Measurements from ENCODE around the gene CRYBG1.
"Not testable (repeated sequence)": the region's sequence is repeated elsewhere in the genome, so short reads cannot be mapped to it uniquely, and the experiment has no call there.

CRYBG1 gene

DNA sequence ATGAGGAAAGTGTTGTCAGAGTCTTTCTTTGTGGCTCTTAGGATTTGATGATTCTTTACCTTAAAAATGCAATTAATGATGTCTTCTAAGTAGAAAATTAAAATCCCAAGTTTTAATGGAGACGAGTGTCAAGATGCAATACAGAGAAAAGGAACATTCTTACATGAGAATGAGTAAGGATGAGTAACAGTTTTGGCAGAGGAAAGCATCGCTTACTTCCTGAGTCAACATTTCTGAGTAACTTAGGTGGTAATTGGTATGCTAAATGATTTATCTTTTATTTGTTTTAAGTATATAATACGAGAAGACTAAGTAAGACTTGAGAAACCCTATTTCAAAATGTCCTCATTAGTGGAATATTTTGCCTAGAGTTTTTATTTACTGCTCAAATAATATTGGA is 167.5 kb downstream of the CRYBG1 start:
- peak; percentile 94 for DNase-seq

- no peak for DNase-seq
These were observed 168.0 kb downstream of the CRYBG1 start for GRCh38 chr6:106528521-106528920.

- DNase-seq = no peak
These were observed 168.9 kb downstream of the CRYBG1 start for GRCh38 chr6:106529438-106529837.

DNA sequence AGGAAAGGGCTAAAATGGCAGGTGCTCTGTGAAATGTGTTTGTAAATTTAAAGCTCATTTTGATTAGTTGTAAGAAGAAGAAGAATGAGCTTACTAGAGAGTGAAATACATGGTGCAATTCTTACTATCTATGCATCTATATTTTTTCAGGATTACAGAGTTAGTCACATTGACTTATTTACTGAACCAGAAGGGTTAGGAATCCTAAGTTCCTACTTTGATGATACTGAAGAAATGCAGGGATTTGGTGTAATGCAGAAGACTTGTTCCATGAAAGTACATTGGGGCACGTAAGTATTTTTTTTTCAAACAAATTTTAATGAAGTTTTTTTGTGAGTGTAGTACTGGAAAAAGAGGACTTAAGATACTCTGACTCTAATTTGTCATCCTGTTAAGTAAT is 169.5 kb downstream of the CRYBG1 start:
- DNase-seq = no peak

DNA sequence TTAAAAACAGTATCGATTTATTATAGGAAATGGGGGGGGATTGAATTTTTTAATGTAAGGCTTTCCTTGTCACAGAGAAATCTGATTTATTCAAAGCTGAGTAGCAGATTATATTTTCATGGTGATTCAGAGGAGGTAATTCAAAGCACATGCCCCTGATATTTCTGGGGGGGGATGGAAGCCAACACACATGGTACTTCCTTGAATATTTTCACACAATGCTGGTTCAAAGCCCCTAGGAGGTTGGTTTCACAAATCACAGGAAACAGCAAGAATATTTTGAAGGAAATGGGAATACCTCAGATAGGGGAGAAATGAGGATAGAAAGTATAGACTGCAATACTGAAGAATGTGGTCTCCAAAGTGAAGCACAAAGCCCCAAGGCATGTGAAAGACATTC is 170.0 kb downstream of the CRYBG1 start:
- peak; percentile 87 for DNase-seq

GRCh38 chr6:106533054-106533453 is 172.5 kb downstream of the CRYBG1 start:
- no peak for DNase-seq

- DNase-seq = no peak
These were observed 173.5 kb downstream of the CRYBG1 start for GRCh38 chr6:106534004-106534403.

DNA sequence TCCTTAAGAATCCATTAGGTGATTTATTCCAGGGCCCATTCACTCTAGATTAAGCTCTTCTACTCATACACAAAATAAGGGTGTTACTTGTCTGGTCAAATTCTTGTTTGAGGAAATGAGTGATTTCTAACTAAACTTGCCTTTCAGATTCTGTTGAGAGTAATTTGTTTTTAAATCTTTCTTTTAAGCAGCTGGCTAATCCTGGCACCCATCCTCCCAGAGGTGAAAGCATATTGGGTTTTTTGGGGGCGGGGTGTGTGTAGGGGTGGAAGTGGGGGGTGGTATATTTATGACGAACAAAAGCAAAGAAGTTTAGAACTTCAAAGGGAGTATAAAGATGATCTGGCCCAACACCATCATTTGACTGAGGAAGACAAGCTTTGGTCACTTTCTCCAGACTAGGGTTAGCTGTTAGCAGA is 174.1 kb downstream of the CRYBG1 start:
- DNase-seq = no peak

- no peak for DNase-seq
These were observed 174.5 kb downstream of the CRYBG1 start for GRCh38 chr6:106535012-106535411.

DNA sequence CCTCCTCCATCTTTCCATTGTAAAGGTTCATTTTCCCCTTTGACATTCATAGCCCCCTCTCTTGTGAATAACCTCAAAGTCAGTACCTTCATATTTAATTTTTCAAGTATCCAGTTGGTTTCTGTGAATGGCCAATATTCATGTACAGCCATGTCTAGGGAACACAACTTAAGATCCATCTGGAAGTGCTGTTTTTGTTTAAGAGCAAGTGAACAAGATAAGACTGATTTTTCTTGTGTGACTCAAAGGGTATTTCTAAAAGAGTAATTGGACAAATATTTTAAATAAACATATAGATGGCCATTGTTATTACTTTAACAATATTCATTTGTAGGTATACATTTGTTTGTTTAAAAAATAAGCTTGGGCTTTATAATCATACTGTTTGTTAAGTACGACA is 175.8 kb downstream of the CRYBG1 start:
- no peak for DNase-seq

DNA sequence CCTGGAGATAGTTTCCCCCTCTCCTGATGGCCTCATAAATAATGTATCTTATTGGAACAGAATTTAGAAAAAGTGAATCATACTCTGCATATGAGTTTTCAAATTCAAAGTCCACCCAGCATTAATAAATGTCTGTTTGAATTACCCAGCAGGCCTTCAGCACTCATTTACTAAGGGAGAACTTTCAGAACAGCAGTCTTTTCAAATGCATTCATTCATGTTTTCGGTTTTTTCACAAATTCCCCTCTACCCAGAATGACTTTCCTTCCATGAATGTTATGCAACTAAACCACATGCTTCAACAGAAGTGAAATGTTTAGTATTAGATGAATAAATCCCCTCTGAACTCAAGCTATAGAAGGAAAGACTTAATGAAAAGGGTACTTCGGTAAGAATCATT is 176.3 kb downstream of the CRYBG1 start:
- DNase-seq = no peak

DNA sequence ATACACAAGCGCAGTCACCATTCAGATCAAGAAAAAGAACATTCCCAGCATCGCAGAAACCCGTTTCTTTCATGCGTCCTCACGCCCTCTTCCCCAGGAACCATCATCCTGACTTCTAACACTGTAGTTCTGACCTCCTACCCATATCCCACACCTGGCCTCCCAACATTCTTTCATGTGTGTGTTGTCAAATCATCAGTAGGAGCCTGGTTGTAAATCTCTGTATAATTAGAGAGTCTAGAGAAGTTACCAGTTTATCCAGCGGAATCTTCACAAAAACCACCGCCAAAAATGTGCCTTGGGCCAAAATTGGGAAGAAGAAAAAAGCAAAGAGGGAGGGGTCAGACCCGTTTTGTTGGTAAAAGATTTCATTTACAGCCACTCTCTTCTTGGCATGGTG is 177.1 kb downstream of the CRYBG1 start:
- no peak for DNase-seq

- DNase-seq = no peak
These were observed 177.6 kb downstream of the CRYBG1 start for GRCh38 chr6:106538145-106538544.

DNA sequence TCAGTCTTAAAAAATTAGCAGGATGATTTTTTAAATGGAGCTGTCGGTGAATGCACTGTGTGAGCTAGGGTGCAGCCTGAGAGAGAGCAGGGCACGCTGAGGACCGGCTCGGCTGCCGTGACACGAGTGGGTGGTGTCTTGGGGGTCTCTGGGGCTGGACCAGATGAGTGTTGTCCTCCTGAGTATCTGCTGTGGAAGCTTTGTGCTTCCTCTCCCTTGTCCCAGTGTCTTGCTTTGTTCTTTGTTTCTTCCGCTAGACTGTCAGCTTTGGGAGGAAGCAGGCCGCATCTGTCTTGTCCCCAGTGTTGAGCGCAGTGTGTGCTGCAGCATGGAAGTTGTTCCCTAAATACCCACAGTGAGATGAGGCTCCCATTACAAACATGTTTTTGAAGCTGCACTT is 179.4 kb downstream of the CRYBG1 start:
- no peak for DNase-seq

DNA sequence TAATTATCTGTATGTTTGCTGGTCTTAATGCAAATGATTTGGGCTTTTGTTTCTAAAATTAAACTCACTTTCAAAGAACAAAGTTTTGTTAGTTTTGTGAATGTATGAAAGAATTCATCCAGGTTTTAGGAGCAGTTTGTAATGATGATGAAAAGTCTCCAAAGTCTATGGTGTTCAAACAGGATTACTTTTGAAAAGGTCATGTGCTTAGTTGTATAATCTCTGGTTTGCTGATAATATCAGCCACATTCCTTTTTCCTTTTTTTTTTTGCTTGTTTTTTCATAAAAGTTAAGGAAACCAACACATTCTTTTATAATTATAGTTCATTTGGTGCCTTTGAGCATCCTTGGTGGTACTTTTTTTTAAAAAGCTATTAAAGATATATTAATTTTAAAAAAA is 179.9 kb downstream of the CRYBG1 start:
- no peak for DNase-seq

DNA sequence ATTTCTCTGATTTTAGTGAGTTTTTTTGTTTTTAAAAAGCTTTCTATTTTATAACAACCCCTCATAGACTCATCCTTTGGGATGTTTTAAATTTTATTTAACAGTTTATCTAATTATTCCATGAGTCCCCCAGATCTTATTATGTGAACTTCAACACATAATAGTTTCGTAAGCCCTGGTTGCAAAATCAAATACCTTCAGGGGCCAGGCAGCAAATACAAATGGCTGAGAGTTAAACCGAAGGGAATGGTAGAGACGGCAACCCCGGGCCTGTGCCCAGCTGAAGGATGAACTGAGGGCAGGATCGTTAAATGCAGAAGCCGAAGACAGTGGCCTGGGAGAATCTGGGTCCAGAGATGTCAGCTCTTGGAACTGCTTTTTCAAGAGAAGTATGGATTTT is 180.4 kb downstream of the CRYBG1 start:
- no peak for DNase-seq

DNA sequence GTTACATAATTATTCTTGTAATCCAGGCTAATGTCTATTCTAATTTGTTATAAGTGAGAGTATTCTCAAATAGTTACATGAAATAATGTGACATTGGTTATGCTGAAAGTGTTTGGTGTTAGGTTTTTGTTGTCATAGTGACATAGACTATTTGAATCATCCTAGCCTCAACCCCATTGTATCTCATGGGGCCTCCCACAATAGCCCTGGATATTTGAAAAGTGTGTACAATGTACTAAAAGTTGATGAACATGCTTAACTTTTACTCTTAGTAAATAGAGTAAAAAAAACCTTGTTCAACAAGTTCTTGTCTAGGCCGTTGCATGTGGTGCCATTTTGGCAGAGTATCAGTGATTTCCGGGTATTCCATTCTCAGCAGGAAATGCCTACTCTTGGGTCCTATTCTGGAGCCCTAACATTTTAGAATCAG is 185.8 kb downstream of the CRYBG1 start:
- peak; percentile 61 for DNase-seq

DNA sequence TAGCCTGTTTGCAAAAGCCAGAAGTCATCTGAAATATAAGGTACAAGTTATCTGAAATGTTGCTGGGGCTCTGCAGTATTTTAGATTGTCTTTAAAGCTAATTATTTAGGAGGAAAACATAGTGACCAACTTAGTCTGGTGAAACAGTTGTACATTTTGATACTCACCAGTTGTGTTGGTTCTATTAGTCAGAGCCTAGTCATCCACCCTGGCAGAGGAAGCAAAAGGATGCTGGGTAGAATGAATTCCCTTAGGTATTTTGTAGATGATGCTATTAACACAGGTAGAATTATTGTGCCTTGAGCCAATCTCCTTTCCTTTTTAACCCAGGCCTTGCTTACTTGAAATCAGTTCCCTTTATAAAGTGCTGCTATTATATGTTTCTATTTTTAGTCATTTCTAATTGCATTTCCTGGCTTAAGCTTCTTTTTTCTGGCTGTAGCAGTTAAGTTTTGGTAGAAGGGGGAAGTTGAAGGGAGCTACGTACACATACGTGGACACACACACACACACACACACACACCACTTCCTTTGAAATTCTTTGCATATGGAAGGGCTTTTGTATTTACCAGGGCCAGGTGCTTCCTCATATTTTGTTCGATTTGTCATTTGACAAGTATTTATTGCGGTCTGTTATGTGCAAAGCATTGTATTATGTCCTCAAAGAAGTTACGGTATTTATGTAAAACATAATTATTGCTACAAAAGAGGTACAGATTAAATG is 186.3 kb downstream of the CRYBG1 start:
- DNase-seq = peak; percentile 81

DNA sequence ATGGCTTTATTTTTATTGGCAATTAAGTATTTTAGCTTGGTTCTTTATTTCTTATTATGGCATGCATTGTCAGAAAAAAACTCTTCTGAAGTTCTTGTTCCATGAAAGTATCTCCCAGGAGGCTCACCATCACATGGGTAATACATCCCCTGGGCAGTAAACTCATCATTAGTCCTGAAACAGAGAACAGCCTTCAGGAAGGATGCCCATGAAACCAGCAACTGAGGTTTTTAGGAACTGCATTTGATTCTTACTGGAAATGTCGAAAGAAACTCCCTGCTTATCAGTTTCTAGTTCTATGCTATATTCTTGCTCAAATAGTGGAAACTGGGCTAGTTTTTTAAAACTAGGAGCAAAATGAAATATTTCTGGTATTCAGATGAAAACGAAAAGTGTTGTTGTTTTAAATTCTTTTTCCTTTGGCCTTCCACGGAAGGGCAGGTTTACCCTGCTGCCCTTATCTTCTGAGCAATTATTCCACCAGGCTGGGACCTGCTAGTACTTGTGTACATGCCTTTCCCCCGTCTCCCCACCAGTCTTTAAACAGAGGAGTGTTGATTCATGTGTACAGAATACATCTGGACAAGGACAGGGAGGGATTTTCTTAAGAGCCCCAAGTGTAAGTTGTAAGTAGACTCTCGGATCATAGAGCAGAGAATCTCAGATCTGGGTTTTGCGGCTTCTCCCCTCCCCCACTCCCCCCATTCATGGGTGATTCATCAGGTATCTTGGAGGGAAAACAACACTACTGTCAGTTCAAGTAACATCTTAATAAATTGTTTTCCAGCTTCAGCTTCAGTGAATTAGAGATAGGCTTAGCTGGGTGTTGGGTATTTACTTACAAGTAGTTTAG is 187.3 kb downstream of the CRYBG1 start:
- peak; percentile 52 for DNase-seq

GRCh38 chr6:106548926-106549455 is 188.5 kb downstream of the CRYBG1 start:
- DNase-seq = not testable (repeated sequence)

GRCh38 chr6:106549521-106549920 is 189.0 kb downstream of the CRYBG1 start:
- DNase-seq = no peak

DNA sequence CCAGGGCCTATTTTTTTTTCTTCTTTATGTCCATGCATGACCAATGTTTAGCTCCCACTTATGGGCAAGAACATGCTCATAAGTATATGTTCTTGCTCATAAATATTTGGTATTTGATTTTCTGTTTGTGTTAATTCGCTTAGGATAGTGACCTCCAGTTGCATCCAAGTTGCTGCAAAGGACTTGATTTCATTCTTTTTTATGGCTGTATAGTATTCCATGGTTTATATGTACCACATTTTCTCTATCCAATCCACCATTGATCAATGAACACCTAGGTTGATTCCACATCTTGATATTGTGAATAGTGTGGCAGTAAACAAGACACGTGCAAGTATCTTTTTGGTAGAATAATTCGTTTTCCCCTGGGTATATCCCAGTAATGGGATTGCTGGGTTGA is 190.6 kb downstream of the CRYBG1 start:
- no peak for DNase-seq

DNA sequence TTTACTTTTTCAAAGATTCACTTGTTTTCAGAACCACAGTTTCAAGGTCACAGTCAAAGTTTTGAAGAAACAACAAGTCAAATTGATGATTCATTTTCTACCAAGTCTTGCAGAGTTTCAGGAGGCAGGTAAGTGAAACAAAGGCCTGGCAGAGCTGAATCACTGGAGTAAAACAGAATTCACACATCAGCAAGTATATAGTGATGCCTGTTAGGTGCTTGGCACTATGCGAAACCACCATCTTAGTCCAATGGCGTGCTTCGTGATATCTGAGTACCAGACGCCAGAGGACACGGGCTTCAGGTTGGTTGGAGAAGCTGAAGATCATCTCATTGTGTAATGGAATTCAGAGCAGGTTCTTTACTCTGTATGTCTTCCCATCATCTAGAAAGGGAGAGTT is 192.9 kb downstream of the CRYBG1 start:
- no peak for DNase-seq

- no peak for DNase-seq
These were observed 195.2 kb downstream of the CRYBG1 start for GRCh38 chr6:106555767-106556166.
